Neural cell (in vitro differentiated cells): ENCODE measurements around the gene NFIX.

Experiments
- POLR2AphosphoS5 ChIP-seq: IDR thresholded peaks from 2 replicates; pipeline ENCODE4 v1.6.1; 2012
- TAF1 ChIP-seq: IDR thresholded peaks from 2 replicates; pipeline ENCODE4 v1.6.1; 2012; ENCODE audit warnings: low read depth
- TF ChIP-seq, protein P1 (sequence below): fragments of 450-650 bp; IDR thresholded peaks from 2 replicates; pipeline ENCODE4 v1.5.1; 2014; ENCODE audit warnings: antibody characterized with exemption, mild to moderate bottlenecking, moderate library complexity; ENCODE audit not compliant: poor library complexity, severe bottlenecking

DNA sequence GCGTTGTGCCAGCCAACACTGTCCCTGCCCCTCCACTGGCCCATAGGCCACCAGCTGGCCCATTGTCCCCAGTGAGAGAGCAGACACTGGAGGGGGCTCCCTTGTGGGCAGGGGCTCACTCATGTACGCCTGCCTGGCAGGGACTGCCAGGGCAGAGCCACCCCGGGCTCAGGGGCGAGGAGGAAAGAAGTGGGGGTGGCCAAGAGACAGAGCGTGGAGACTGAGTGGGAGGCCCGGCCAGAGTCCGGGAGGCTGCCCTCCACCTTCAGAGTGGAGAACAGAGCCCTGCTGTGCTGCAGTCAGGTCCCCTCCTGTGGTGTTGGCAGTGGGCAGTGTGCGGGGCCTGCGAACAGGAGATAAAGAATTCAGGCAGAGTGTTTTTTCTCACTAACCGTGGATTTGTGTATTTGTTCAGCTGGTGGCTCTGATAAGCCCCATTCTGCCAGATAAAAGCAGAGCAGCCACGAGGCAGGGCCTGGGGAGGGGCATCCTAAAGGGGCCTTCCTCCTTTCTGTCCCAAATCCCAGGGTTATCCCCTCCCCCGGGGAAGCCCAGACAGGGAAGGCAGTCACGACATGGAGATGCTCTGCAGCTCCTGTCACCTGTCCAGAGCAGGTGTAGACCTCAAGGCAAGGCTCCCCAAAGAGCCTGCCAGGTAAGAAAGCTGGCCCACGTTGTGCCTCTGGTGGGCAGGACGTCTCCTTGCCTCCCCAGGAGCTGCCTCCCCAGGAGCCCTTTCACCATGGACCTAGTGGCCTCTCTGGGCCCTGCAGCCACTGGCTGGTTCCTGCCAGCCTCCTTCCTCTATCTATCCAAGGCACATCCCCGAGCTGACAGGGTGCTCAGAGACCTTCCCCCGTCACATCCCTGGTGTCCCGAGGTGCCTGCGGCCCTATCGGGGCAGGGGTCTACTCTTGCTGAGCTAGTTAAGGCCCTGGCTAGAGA, 74.4 kb downstream of the NFIX start:
- TF ChIP-seq, protein P1, sequence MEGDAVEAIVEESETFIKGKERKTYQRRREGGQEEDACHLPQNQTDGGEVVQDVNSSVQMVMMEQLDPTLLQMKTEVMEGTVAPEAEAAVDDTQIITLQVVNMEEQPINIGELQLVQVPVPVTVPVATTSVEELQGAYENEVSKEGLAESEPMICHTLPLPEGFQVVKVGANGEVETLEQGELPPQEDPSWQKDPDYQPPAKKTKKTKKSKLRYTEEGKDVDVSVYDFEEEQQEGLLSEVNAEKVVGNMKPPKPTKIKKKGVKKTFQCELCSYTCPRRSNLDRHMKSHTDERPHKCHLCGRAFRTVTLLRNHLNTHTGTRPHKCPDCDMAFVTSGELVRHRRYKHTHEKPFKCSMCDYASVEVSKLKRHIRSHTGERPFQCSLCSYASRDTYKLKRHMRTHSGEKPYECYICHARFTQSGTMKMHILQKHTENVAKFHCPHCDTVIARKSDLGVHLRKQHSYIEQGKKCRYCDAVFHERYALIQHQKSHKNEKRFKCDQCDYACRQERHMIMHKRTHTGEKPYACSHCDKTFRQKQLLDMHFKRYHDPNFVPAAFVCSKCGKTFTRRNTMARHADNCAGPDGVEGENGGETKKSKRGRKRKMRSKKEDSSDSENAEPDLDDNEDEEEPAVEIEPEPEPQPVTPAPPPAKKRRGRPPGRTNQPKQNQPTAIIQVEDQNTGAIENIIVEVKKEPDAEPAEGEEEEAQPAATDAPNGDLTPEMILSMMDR, result no peak
- no peak for TF ChIP-seq TAF1
- TF ChIP-seq POLR2AphosphoS5, result no peak
